K562 (cell line): Measurements from ENCODE around the gene ME3. TPM values are rescaled to one million over a fixed set of nuclear protein-coding genes. Genes with fewer than 3 reads are reported as not detected.

Experiments used
- ATAC-seq: fragments of 200-7000 bp; cut with Tn5 transposase; 3 replicates; pipeline ENCODE4 v1.9.1; 2020; ENCODE audit warnings: moderate library complexity
- BruUV-seq: library from RNA; stranded (reverse); fragments of 400-500 nt; replicated peaks from 2 replicates; lab custom pipeline; 2021; lab: Mats Ljungman, UMichigan
- CTCF ChIA-PET: fragments of 300-600 bp; formaldehyde crosslinking; extraction: SDS; loops from one replicate; lab custom pipeline; 2021; ENCODE audit warnings: low intra/inter-chr PET ratio; lab: Yijun Ruan, JAX
- POLR2A ChIA-PET: fragments of 300-600, 350-650 bp; sonication (Branson Sonifier 250); formaldehyde crosslinking; extraction: SDS; loops from one replicate; lab custom pipeline; 2021; ENCODE audit warnings: antibody characterized with exemption, inconsistent platforms; lab: Yijun Ruan, JAX
- DNase-seq, 4 experiments: peaks; one replicate each; pipeline versions ENCODE4 v3.0.0 to v3.0.0-alpha.2; 2011 to 2018; ENCODE audit warnings: low spot score in 3 of 4, mixed read lengths in 3 of 4; ENCODE audit errors: extremely low read depth in 1 of 4
- FAIRE-seq: peaks from 2 replicates; lab custom pipeline; 2011; peaks lifted over from hg19 to GRCh38; lab: Jason Lieb, UNC
- H2AFZ ChIP-seq: 2 replicates; pipeline ENCODE4 v1.6.0; 2011; ENCODE audit warnings: low read depth, low read length, control low read depth, inconsistent platforms
- H3K27ac ChIP-seq: fragments of 200-600 bp; 3 replicates; pipeline ENCODE4 v1.8.0; 2011; ENCODE audit warnings: low read depth, mild to moderate bottlenecking, control low read depth, inconsistent platforms, low read length, moderate library complexity, mixed read lengths; ENCODE audit errors: extremely low read depth
- H3K27me3 ChIP-seq, 2 experiments: fragments of 300-600 bp in 1 of 2; 2 replicates in 1 of 2; 3 replicates in 1 of 2; pipeline versions ENCODE4 v1.6.0 to v1.8.0; 2011; ENCODE audit warnings: inconsistent platforms in 2 of 2, low read length in 2 of 2, mild to moderate bottlenecking in 1 of 2, mixed read lengths in 1 of 2, moderate library complexity in 1 of 2; ENCODE audit not compliant: control insufficient read depth in 2 of 2, insufficient read depth in 2 of 2
- H3K36me3 ChIP-seq: fragments of 300-600 bp; 3 replicates; pipeline ENCODE4 v1.8.0; 2011; ENCODE audit warnings: mild to moderate bottlenecking, low read length, inconsistent platforms; ENCODE audit not compliant: control insufficient read depth, insufficient read depth
- H3K4me1 ChIP-seq, 2 experiments: fragments of 200-600 bp in 1 of 2; replicated peaks in 1 of 2; 2 replicates in 1 of 2; 3 replicates in 1 of 2; pipeline versions ENCODE4 v1.5.1 to v1.8.0; 2011; ENCODE audit warnings: inconsistent platforms in 2 of 2, low read length in 2 of 2, mild to moderate bottlenecking in 1 of 2, mixed read lengths in 1 of 2, moderate library complexity in 1 of 2; ENCODE audit not compliant: control insufficient read depth in 2 of 2, insufficient read depth in 2 of 2
- H3K4me2 ChIP-seq: 2 replicates; pipeline ENCODE4 v1.6.1; 2011; ENCODE audit warnings: low read length, control low read depth, inconsistent platforms, mixed read lengths; ENCODE audit not compliant: insufficient read depth
- H3K4me3 ChIP-seq: fragments of 200-600 bp; sonication (generic), shearing (Covaris generic); 2 replicates; pipeline ENCODE4 v1.5.1; 2016; ENCODE audit warnings: control low read depth, inconsistent platforms
- H3K79me2 ChIP-seq: fragments of 200-600 bp; 3 replicates; pipeline ENCODE4 v1.8.0; 2011; ENCODE audit warnings: low read length, inconsistent platforms; ENCODE audit not compliant: control insufficient read depth, insufficient read depth
- H3K9ac ChIP-seq, 2 experiments: 2 replicates each; pipeline versions ENCODE4 v1.6.0 to v1.6.1; 2011; ENCODE audit warnings: low read depth in 2 of 2, low read length in 2 of 2, control low read depth in 1 of 2, inconsistent platforms in 1 of 2, mild to moderate bottlenecking in 1 of 2, mixed read lengths in 1 of 2; ENCODE audit not compliant: insufficient read depth in 1 of 2
- H3K9me1 ChIP-seq: one replicate; pipeline ENCODE4 v1.6.0; 2011; ENCODE audit warnings: inconsistent platforms, mild to moderate bottlenecking, low read length, moderate library complexity; ENCODE audit not compliant: control insufficient read depth, insufficient read depth
- H3K9me3 ChIP-seq: replicated peaks from 2 replicates; pipeline ENCODE4 v1.5.1; 2011; ENCODE audit warnings: low read depth, low read length, inconsistent platforms; ENCODE audit not compliant: control insufficient read depth, insufficient read depth
- H4K20me1 ChIP-seq: replicated peaks from 2 replicates; pipeline ENCODE4 v1.6.1; 2011; ENCODE audit warnings: low read length, inconsistent platforms, mixed read lengths; ENCODE audit not compliant: control insufficient read depth, insufficient read depth
- ARHGAP35 ChIP-seq: fragments of 450-650 bp; IDR thresholded peaks from 2 replicates; pipeline ENCODE4 v1.6.1; 2018; ENCODE audit not compliant: partially characterized antibody
- CHD1 ChIP-seq: fragments of 200-600 bp; sonication (generic); IDR thresholded peaks from one replicate; pipeline ENCODE4 v1.6.1; 2012; ENCODE audit warnings: mild to moderate bottlenecking, moderate library complexity, low read length, inconsistent platforms
- EP300 ChIP-seq: IDR thresholded peaks from 2 replicates; pipeline ENCODE4 v1.6.1; 2012; ENCODE audit warnings: low read length, improper control_type of control experiment
- SMARCA5 ChIP-seq: fragments of 450-650 bp; IDR thresholded peaks from 2 replicates; pipeline ENCODE4 v1.6.1; 2016
- ZNF584 ChIP-seq: fragments of 200-800 bp; sonication (Bioruptor generic); IDR thresholded peaks from 2 replicates; pipeline ENCODE4 v1.6.1; 2016; ENCODE audit warnings: low read depth, mild to moderate bottlenecking, missing genetic modification characterization, missing compliant biosample characterization
- WGBS: fragments of 100-300 bp; shearing (Covaris generic); methylation state at CpG from one replicate; pipeline ENCODE4 v1.1.6; 2016; ENCODE audit warnings: low coverage, mixed read lengths; ENCODE audit not compliant: insufficient coverage; ENCODE audit errors: missing lambda C conversion rate; 5-methylcytosine and 5-hydroxymethylcytosine counted together
- in situ Hi-C: fragments of 300-500 bp; cut with MboI; formaldehyde crosslinking; loops from 4 replicates; pipeline ENCODE4 v1.15.0; 2018; ENCODE audit warnings: inconsistent platforms, mixed read lengths
- intact Hi-C: fragments of 100-400 bp; cut with micrococcal nuclease; formaldehyde crosslinking; loops from 2 replicates; pipeline ENCODE4 v1.14.2; 2022
- polyA plus RNA-seq, 8 experiments: library from polyadenylated mRNA; depleted of rRNA in 4 of 8; stranded (reverse) in 5 of 8; unstranded in 3 of 8; fragments of >200 nt; fragmentation: Nextera tagmentation in 2 of 8; fragmentation: Illumina TruSeq in 1 of 8; extraction: Ambion mirVana in 2 of 8; extraction: Trizol in 1 of 8; gene quantifications; 2 replicates each; pipeline versions ENCODE4 v1.2.1 to v1.2.3, GENCODE V29; 2011 to 2014; ENCODE audit warnings: inconsistent platforms in 1 of 8, missing spikeins in 1 of 8
- total RNA-seq, 7 experiments: library from RNA; depleted of rRNA in 6 of 7; stranded (reverse); fragments of >200 nt in 6 of 7; fragmentation: Illumina TruSeq in 2 of 7; extraction: Trizol in 2 of 7; gene quantifications; 2 replicates each; pipeline versions ENCODE4 v1.2.1 to v1.2.3, GENCODE V29; 2011 to 2021; ENCODE audit warnings: low replicate concordance in 1 of 7
- TF ChIP-seq, protein P1 (sequence below): IDR thresholded peaks from 2 replicates; pipeline ENCODE4 v1.6.1; 2012; ENCODE audit warnings: low read depth, low read length, improper control_type of control experiment, borderline replicate concordance

ME3 gene
- total and polyA plus RNA-seq, 9 of the 15 experiments (the other 6 are each of a cell fraction or from before 2014, with no cell fraction given): not detected

GRCh38 chr11:86644291-86644690 lies 28.1 kb downstream of the ME3 start:
- no TSS peak for BruUV-seq
- Histone ChIP-seq H3K79me2 (no peaks in the 10 kb centered on the region), H3K9ac (no peak overlapping the region), H3K9me3 (no peaks in the 10 kb centered on the region), H3K27ac (no peak overlapping the region), H3K36me3 (no peaks in the 10 kb centered on the region), H3K27me3 (no peaks in the 10 kb centered on the region), H3K4me2 (no peak overlapping the region), H3K9me1 (no peaks in the 10 kb centered on the region), H3K4me3 (no peak overlapping the region), H4K20me1 (no peaks in the 10 kb centered on the region), H3K4me1 (no peaks in the 10 kb centered on the region)
- FAIRE-seq: no peak
- ChIA-PET POLR2A (interaction anchor here (0.6 kb wide), 1 partner anchor 958 kb away, joined by 4 read pairs; no protein-coding TSS in a partner anchor), CTCF (no interaction called here)
- no peak for ATAC-seq
- intact Hi-C loops (no loop called here), in situ Hi-C loops (no loop called here)
- no peak for DNase-seq
- no peak for TF ChIP-seq ARHGAP35
- TF ChIP-seq, protein P1, sequence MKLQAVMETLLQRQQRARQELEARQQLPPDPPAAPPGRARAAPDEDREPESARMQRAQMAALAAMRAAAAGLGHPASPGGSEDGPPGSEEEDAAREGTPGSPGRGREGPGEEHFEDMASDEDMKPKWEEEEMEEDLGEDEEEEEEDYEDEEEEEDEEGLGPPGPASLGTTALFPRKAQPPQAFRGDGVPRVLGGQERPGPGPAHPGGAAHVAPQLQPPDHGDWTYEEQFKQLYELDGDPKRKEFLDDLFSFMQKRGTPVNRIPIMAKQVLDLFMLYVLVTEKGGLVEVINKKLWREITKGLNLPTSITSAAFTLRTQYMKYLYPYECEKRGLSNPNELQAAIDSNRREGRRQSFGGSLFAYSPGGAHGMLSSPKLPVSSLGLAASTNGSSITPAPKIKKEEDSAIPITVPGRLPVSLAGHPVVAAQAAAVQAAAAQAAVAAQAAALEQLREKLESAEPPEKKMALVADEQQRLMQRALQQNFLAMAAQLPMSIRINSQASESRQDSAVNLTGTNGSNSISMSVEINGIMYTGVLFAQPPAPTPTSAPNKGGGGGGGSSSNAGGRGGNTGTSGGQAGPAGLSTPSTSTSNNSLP: no peak
- TF ChIP-seq ZNF584 (CRISPR knock-in tag): no peak
- TF ChIP-seq SMARCA5: no peak
- no peak for TF ChIP-seq EP300
- TF ChIP-seq CHD1: no peak
- TF ChIP-seq, all 486 proteins: peak for 0
- WGBS: 0% methylated on average over 2 of the region's 2 CpGs
- no peak overlapping the region for H2AFZ ChIP-seq
